Fibroblast of skin of left biceps (primary cell): Measurements from ENCODE around the gene PIGL.
"Not testable (repeated sequence)": the region's sequence is repeated elsewhere in the genome, so short reads cannot be mapped to it uniquely, and the experiment has no call there.

Source experiments
- DNase-seq, 2 experiments: peaks; one replicate each; pipeline ENCODE4 v3.0.0-alpha.2; 2013; ENCODE audit warnings: low read depth in 2 of 2

The PIGL gene

GRCh38 chr17:16217002-16217635, at the start of gene PIGL:
Gene PIGL (plus strand): TSS chr17:16217210. CDS start chr17:16217227, 17 bp downstream.
- peak; percentile 83 to 84 for DNase-seq

- DNase-seq: no peak
Measured at GRCh38 chr17:16171613-16172012, 45.4 kb upstream of the PIGL start.

DNA sequence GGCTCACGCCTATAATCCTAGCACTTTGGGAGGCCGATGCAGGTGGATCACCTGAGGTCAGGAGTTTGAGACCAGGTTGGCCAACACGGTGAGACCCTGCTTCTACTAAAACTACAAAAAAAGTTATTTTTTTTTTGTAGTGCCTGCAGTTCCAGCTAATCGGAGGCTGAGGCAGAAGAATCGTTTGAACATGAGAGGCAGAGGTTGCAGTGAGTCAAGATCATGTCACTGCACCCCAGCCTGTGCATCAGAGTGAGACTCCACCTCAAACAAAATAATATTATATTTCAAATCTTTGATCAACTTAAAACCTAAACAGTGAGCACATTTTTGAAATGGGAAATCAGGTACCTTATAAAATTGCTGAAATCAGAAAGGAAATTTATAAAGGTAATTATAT, 38.2 kb upstream of the PIGL start:
- no peak for DNase-seq

DNA sequence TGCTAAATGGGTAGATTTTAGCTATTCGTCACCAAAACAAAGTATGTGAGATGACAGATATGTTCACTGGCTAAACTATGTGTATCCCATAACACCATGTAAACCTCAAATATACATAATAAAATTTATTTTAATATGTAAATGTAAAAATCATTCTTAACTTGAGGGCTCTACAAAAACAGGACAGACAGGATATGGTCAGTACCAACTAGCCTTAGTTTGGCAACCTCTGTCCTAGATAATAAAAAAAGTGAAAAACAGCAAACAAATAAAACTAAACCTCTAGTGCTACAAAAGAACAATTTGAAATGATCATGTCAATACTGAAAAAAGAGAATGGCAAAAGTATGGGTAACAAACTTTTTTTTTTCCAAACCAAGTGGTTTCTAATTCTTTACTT, 35.4 kb upstream of the PIGL start:
- DNase-seq: no peak

DNA sequence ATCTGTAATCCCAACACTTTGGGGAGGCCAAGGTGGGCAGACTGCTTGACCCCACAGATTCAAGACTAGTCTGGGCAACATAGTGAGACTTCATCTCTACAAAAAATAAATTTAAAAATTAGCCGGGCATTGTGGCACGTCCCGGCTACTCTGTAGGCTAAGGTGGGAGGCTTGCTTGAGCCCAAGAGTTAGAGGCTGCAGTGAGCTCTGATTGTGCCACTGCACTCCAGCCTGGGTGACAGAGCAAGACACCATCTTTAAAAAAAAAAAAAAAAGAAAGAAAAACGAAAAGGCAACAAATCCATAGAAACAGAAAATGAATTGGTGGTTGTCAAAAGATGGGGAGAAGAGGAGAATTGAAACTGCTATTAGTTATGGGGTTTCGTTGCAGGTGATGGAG, 29.4 kb upstream of the PIGL start:
- DNase-seq: no peak

DNA sequence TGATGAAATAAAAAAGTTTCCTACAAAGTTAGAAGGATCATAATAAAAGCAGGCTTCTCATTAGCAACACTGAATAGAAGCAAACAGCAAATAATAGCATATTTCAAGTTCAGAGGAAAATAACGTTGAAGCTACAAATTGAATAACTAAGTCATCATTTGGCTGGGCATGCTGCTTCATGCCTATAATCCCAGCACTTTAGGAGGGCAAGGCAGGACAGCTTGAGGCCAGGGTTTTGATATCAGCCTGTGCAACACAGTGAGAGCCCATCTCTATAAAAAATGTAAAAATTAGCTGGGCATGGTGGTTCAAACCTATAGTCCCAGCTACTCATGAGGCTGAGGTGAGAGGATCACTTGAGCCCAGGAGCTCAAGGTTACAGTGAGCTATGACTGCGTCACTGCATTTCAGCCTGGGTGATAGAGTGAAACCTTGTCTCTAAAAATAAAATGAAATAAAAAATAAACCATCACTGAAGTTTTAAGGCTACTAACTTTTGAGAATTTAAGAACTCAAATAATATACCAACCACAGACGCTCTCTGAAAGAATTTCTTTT, 27.1 kb upstream of the PIGL start:
- no peak for DNase-seq

GRCh38 chr17:16190703-16191360, 26.2 kb upstream of the PIGL start:
- DNase-seq: no peak

- no peak for DNase-seq
Measured at GRCh38 chr17:16191604-16192003, 25.4 kb upstream of the PIGL start.

- not testable (repeated sequence) for DNase-seq
Measured at GRCh38 chr17:16194307-16194835, 22.6 kb upstream of the PIGL start.

- no peak for DNase-seq
Measured at GRCh38 chr17:16197276-16197675, 19.7 kb upstream of the PIGL start.

- no peak for DNase-seq
Measured at GRCh38 chr17:16199093-16199492, 17.9 kb upstream of the PIGL start.

- DNase-seq: not testable (repeated sequence)
Measured at GRCh38 chr17:16201693-16202131, 15.3 kb upstream of the PIGL start.

- not testable (repeated sequence) for DNase-seq
Measured at GRCh38 chr17:16202554-16203500, 14.2 kb upstream of the PIGL start.

- DNase-seq: not testable (repeated sequence)
Measured at GRCh38 chr17:16204763-16205162, 12.2 kb upstream of the PIGL start.

GRCh38 chr17:16211590-16211989, 5.4 kb upstream of the PIGL start:
- DNase-seq: peak; percentile 33 to 40

- DNase-seq: no peak
Measured at GRCh38 chr17:16212793-16213192, 4.2 kb upstream of the PIGL start.

- no peak for DNase-seq
Measured at GRCh38 chr17:16214190-16215001, 2.6 kb upstream of the PIGL start.

- DNase-seq: no peak
Measured at GRCh38 chr17:16215002-16215272, 2.1 kb upstream of the PIGL start.

DNA sequence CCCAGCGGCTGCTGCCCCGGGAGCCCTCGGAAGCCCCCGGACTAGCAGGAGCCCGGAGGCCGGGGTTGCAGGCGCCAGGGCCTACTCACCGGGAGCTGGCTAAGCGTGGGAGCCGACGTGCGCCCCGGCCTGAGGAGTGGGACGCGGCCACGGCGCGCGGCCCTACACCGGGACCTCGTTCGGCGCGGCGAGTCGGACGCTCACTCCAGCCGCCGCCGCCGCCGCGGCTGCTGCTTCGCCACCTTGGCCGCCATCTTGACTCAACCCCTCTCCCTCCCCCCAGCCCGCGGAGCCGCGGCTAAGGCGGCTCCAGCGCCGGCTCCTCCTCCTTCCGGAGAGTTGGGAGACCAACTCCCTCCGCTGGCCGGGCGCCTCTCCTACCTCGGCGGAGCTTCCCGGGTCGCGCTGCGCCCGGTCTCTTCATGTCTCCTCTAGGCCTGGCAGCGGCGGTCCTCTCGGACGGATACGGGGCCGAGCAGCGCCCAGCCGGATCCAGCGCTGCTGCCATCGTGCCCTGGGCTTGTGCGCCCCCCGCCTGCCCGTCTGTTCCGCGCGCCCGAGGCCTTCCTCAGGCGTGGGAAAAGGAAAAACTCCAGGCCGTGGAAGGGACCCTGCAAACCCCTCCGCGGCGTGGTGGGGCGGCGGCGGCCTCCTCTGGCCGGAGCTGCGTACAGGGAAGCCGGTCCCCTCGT, 1.6 kb upstream of the PIGL start, which contains the start of gene NCOR1:
Gene NCOR1, minus strand, starts transcription at position 262 of the 692 bp plus-strand sequence. CDS start 20,965 bp downstream, outside the sequence.
- DNase-seq: peak; percentile 81 to 82

DNA sequence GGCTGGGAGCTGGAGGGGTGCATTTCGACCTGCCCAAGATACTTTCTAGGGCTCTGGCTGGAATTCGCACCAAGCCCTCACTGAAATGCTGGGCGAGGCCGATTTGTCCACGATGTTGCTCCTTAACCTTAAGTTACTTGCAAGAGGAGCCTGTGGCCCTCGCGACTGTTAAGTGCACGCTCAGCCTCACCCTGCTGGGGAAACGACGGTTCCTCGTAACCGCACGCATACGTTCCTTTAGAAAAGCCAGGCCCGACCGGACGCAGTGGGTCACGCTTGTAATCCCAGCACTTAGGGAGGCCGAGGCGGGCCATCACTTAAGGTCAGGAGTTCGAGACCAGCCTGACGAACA, 1.1 kb upstream of the PIGL start:
- no peak for DNase-seq
